ENCODE results near the gene TTR.

GRCh38 chr18:31647127-31647753 is 55.6 kb downstream of the TTR start:
- TF ChIP-seq CTCF (IDR thresholded peaks at IDR 0.05) (no peak), POLR2A (IDR thresholded peaks at IDR 0.05) (no peak)
